MCF 10A (cell line): ENCODE results near the gene VASP. TPM values are rescaled to one million over a fixed set of nuclear protein-coding genes. Genes with fewer than 3 reads are reported as not detected.

ENCODE experiments used
- BruUV-seq: library from RNA; stranded (reverse); fragments of 400-500 nt; replicated peaks from 2 replicates; lab custom pipeline; 2021; lab: Mats Ljungman, UMichigan
- CTCF ChIA-PET: fragments of 300-600 bp; sonication (Branson Sonifier 250); formaldehyde crosslinking; extraction: SDS; loops from one replicate; lab custom pipeline; 2021; ENCODE audit warnings: antibody characterized with exemption, inconsistent platforms; lab: Yijun Ruan, JAX
- POLR2A ChIA-PET: fragments of 300-600, 350-650 bp; sonication (Branson Sonifier 250); formaldehyde crosslinking; extraction: SDS; loops from one replicate; lab custom pipeline; 2020; ENCODE audit warnings: antibody characterized with exemption, inconsistent platforms; lab: Yijun Ruan, JAX
- DNase-seq: peaks from one replicate; pipeline ENCODE4 v3.0.0-alpha.2; 2018; ENCODE audit not compliant: unreplicated experiment
- H3K27ac Mint-ChIP-seq: one replicate; pipeline ENCODE4 v1.8.0; 2022; ENCODE audit warnings: mild to moderate bottlenecking, low read depth, mixed read lengths; ENCODE audit not compliant: unreplicated experiment
- H3K27me3 Mint-ChIP-seq: one replicate; pipeline ENCODE4 v1.8.0; 2022; ENCODE audit warnings: mixed read lengths; ENCODE audit not compliant: insufficient read depth, unreplicated experiment
- H3K36me3 Mint-ChIP-seq: one replicate; pipeline ENCODE4 v1.8.0; 2022; ENCODE audit warnings: mild to moderate bottlenecking, moderate library complexity, mixed read lengths; ENCODE audit not compliant: insufficient read depth, unreplicated experiment
- H3K4me1 Mint-ChIP-seq: one replicate; pipeline ENCODE4 v1.8.0; 2022; ENCODE audit warnings: mixed read lengths; ENCODE audit not compliant: insufficient read depth, unreplicated experiment
- H3K4me3 Mint-ChIP-seq: one replicate; pipeline ENCODE4 v1.8.0; 2022; ENCODE audit warnings: mild to moderate bottlenecking, moderate library complexity, mixed read lengths; ENCODE audit not compliant: unreplicated experiment
- H3K9me3 Mint-ChIP-seq: one replicate; pipeline ENCODE4 v1.8.0; 2022; ENCODE audit warnings: mixed read lengths; ENCODE audit not compliant: unreplicated experiment
- intact Hi-C: fragments of 100-400 bp; cut with micrococcal nuclease; formaldehyde crosslinking; loops from 2 replicates; pipeline ENCODE4 v1.14.1; 2022
- total RNA-seq: library from RNA; stranded (reverse); gene quantifications from 2 replicates; pipeline ENCODE4 v1.2.3, GENCODE V29; 2022
- TF ChIP-seq, protein P1 (sequence below): fragments of 200-600 bp; IDR thresholded peaks from one replicate; pipeline ENCODE4 v1.8.0; 2022; ENCODE audit warnings: antibody characterized with exemption, mild to moderate bottlenecking; ENCODE audit not compliant: unreplicated experiment

Gene VASP
- total RNA-seq, 1 experiment from 2014 or later, result 178 TPM

DNA sequence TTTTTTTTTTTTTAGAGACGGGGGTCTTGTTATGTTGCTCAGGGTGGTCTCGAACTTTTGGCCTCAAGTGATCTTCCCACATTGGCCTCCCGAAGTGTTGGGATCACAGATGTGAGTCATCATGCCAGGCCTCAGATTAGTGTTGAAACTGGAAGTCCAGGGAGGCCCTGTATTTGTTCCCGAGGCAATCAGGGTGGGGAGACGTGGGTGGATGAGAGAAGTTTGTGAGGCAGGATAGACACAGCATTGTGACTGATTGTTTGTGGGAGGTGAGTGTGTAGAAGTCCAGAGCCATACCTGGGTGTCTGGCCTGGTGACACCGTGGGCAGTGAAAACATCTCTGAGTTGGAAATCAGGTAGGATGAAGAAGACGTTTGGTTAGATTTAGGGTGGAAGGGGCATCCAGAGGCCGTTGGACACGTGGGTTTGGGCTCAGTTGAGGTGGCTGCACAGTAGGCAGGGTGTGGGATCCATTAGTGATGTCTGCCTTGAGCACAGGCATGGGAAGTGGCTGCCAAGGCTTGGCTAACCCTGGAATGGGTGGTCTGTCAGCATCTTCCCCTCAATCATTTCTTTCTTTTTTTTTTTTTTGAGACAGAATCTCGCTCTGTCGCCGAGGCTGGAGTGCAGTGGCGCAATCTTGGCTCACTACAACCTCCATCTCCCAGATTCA lies 22.9 kb upstream of the VASP start:
- CTCF ChIA-PET, result interaction anchor here (0.5 to 13.4 kb wide), 24 partner anchors 10 to 194 kb away, joined by 3 to 386 read pairs (median 4); partner anchors contain the start of gene ERCC1
- intact Hi-C loops, result no loop called here
- H3K27ac Mint-ChIP-seq, result no peak overlapping the region
- no peak overlapping the region for H3K4me3 Mint-ChIP-seq
- H3K36me3 Mint-ChIP-seq, result no peaks in the 10 kb centered on the region
- H3K9me3 Mint-ChIP-seq, result no peaks in the 10 kb centered on the region
- BruUV-seq, result no TSS peak
- TF ChIP-seq, protein P1, sequence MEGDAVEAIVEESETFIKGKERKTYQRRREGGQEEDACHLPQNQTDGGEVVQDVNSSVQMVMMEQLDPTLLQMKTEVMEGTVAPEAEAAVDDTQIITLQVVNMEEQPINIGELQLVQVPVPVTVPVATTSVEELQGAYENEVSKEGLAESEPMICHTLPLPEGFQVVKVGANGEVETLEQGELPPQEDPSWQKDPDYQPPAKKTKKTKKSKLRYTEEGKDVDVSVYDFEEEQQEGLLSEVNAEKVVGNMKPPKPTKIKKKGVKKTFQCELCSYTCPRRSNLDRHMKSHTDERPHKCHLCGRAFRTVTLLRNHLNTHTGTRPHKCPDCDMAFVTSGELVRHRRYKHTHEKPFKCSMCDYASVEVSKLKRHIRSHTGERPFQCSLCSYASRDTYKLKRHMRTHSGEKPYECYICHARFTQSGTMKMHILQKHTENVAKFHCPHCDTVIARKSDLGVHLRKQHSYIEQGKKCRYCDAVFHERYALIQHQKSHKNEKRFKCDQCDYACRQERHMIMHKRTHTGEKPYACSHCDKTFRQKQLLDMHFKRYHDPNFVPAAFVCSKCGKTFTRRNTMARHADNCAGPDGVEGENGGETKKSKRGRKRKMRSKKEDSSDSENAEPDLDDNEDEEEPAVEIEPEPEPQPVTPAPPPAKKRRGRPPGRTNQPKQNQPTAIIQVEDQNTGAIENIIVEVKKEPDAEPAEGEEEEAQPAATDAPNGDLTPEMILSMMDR, result no peak
- no peaks in the 10 kb centered on the region for H3K27me3 Mint-ChIP-seq
- peaks cover 5% of the 10 kb centered on the region for H3K4me1 Mint-ChIP-seq
- peak; percentile 77 for DNase-seq
- POLR2A ChIA-PET, result interaction anchor here (0.6 to 2.2 kb wide), 9 partner anchors 11 to 392 kb away, joined by 3 to 12 read pairs (median 5); no protein-coding TSS in a partner anchor

DNA sequence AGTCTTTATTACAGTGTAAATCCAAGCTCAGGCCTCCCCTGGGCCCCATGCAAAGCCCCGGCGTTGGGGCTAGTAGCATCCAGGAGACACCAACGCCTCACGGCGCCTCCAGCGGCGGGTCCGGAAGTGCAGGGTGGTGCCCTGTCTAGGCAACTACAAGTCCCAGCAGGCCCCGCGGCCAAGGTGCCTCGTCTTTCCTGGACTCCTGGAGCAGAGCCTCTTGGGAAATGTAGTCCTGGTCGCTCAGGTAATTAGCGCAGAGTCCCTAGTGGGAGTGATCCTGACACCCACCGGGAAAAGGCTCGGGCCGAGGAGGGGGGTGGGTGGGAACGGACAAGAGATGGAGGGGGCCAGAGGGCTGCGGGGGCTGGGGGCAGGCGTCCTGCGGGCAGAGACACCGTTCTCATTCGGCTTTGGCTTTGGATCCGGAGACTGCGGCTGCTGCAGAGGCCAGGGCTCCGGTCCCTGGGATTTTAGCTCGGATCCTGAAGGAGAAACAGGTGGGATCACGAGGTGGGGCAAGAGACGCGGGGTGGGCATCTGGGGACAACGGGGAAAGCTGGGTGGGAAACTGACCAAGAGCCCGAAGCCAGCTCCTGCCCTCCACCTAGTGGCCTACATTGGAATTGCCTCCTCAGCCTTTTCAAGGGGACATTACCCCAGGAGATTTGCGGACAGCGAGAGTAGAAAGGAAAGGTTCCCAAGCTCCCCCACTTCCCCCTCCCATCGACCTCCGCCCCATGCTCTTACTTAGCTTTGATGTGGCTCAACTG lies 21.8 kb upstream of the VASP start:
- no TSS peak for BruUV-seq
- peak; percentile 98 for DNase-seq
- TF ChIP-seq, protein P1, result peak; percentile 76
- CTCF ChIA-PET, result interaction anchor here (0.5 to 13.4 kb wide), 40 partner anchors 9 to 409 kb away, joined by 3 to 386 read pairs (median 4); partner anchors contain the start of genes ERCC1, PPM1N, PPP1R13L and RTN2
- Mint-ChIP-seq H3K4me3 (peak overlapping the region; percentile 87), H3K27me3 (no peaks in the 10 kb centered on the region), H3K36me3 (no peaks in the 10 kb centered on the region), H3K27ac (peak overlapping the region; percentile 42), H3K9me3 (no peaks in the 10 kb centered on the region), H3K4me1 (peaks cover 5% of the 10 kb centered on the region)
- POLR2A ChIA-PET, result interaction anchor here (0.6 to 2.2 kb wide), 16 partner anchors 10 to 127 kb away, joined by 3 to 12 read pairs (median 4); partner anchors contain the start of gene FOSB
- intact Hi-C loops, result no loop called here

DNA sequence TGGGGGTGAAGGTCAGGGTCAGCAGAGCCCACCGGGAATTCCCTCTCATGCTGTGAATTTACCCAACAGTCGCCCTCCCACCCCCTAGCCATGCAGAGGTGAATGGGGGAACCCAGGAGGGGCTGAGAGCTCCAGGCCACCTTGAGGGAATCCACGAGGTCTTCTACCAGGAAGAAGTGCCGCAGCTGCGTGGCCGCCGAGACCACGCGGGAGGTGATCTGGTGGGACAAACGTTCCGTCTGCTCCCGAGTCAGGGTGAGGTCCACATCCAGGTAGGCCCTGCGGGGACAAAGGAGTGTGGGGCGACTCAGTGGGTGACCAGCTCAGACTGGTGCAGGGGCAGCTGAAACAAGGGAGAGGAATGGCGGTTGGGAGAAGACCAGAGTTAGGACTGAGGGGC lies 18.6 kb upstream of the VASP start:
- BruUV-seq, result no TSS peak
- Mint-ChIP-seq H3K9me3 (no peaks in the 10 kb centered on the region), H3K4me1 (peaks cover 5% of the 10 kb centered on the region), H3K4me3 (no peak overlapping the region), H3K36me3 (no peaks in the 10 kb centered on the region), H3K27ac (no peak overlapping the region), H3K27me3 (no peaks in the 10 kb centered on the region)
- intact Hi-C loops, result no loop called here
- DNase-seq, result no peak
- ChIA-PET CTCF (interaction anchor here (0.6 to 1.0 kb wide), 5 partner anchors 9 to 154 kb away, joined by 3 to 5 read pairs (median 3); no protein-coding TSS in a partner anchor), POLR2A (interaction anchor here (0.6 kb wide), 1 partner anchor 64 kb away, joined by 3 read pairs; no protein-coding TSS in a partner anchor)
- TF ChIP-seq, protein P1, result no peak
